ENCODE data around the gene ZSWIM5. TPM values are rescaled to one million over a fixed set of nuclear protein-coding genes. Genes with fewer than 3 reads are reported as not detected.
"Not testable (repeated sequence)": the region's sequence is repeated elsewhere in the genome, so short reads cannot be mapped to it uniquely, and the experiment has no call there.

ZSWIM5 gene
- total RNA-seq, 4 donors from 2014 or later, result 2.1 to 3.7 (median 2.5) TPM

GRCh38 chr1:45136984-45137383 lies 69.4 kb downstream of the ZSWIM5 start:
- Histone ChIP-seq H3K27ac (no peak overlapping the region), H3K27me3 (no peaks in the 10 kb centered on the region), H3K9me3 (no peaks in the 10 kb centered on the region), H3K4me3 (no peak overlapping the region), H3K4me1 (no peaks in the 10 kb centered on the region), H3K36me3 (no peaks in the 10 kb centered on the region)
- no peak for DNase-seq (ENCODE audit: low spot score in 2 of 2)
- WGBS, 2 donors, result 93 to 94% methylated on average over 2 of the region's 2 CpGs
- TF ChIP-seq POLR2A (IDR thresholded peaks at IDR 0.05), result no peak
- no peak for TF ChIP-seq EP300 (IDR thresholded peaks at IDR 0.05)
- TF ChIP-seq CTCF (IDR thresholded peaks at IDR 0.05), result no peak

- TF ChIP-seq CTCF (IDR thresholded peaks at IDR 0.05), result no peak
- no peak for TF ChIP-seq EP300 (IDR thresholded peaks at IDR 0.05)
- H3K27ac ChIP-seq, result no peak overlapping the region
- H3K4me1 ChIP-seq, result no peaks in the 10 kb centered on the region
- no peaks in the 10 kb centered on the region for H3K36me3 ChIP-seq
- 65 to 85% methylated on average over 1 of the region's 1 CpG for WGBS, 2 donors
- no peak overlapping the region for H3K4me3 ChIP-seq
- no peaks in the 10 kb centered on the region for H3K27me3 ChIP-seq
- H3K9me3 ChIP-seq, result no peaks in the 10 kb centered on the region
- no peak for DNase-seq (ENCODE audit: low spot score in 2 of 2)
These were observed 71.1 kb downstream of the ZSWIM5 start for GRCh38 chr1:45135316-45135715.

- Histone ChIP-seq H3K36me3 (no peaks in the 10 kb centered on the region), H3K27ac (no peak overlapping the region), H3K27me3 (no peaks in the 10 kb centered on the region), H3K4me3 (no peak overlapping the region), H3K4me1 (no peaks in the 10 kb centered on the region), H3K9me3 (no peaks in the 10 kb centered on the region)
- TF ChIP-seq POLR2A (IDR thresholded peaks at IDR 0.05), result no peak
- TF ChIP-seq CTCF (IDR thresholded peaks at IDR 0.05), result no peak
- TF ChIP-seq EP300 (IDR thresholded peaks at IDR 0.05), result no peak
- no peak for DNase-seq (ENCODE audit: low spot score in 2 of 2)
- 54 to 62% methylated on average over 2 of the region's 2 CpGs for WGBS, 2 donors
These were observed 71.9 kb downstream of the ZSWIM5 start for GRCh38 chr1:45134461-45134873.

- not testable (repeated sequence) for H3K27me3 ChIP-seq; H3K4me1 ChIP-seq; H3K27ac ChIP-seq; H3K4me3 ChIP-seq; H3K36me3 ChIP-seq; H3K9me3 ChIP-seq; DNase-seq (ENCODE audit: low spot score in 2 of 2)
- WGBS, 2 donors, result 89 to 92% methylated on average over 2 of the region's 2 CpGs
These were observed 73.7 kb downstream of the ZSWIM5 start for GRCh38 chr1:45132719-45133118.

GRCh38 chr1:45123358-45123757 lies 83.0 kb downstream of the ZSWIM5 start:
- WGBS, 2 donors, result 82 to 87% methylated on average over 2 of the region's 2 CpGs
- H3K4me3 ChIP-seq, result no peak overlapping the region
- H3K27ac ChIP-seq, result no peak overlapping the region
- H3K36me3 ChIP-seq, result no peaks in the 10 kb centered on the region
- H3K4me1 ChIP-seq, result no peaks in the 10 kb centered on the region
- TF ChIP-seq POLR2A (IDR thresholded peaks at IDR 0.05) (no peak), EP300 (IDR thresholded peaks at IDR 0.05) (no peak), CTCF (IDR thresholded peaks at IDR 0.05) (no peak)
- H3K27me3 ChIP-seq, result no peaks in the 10 kb centered on the region
- peaks cover 0 to 2% (median 0%) of the 10 kb centered on the region in 4 donors for H3K9me3 ChIP-seq
- DNase-seq (ENCODE audit: low spot score in 2 of 2), result no peak

GRCh38 chr1:45122724-45123123 lies 83.7 kb downstream of the ZSWIM5 start:
- no peaks in the 10 kb centered on the region for H3K4me1 ChIP-seq
- 73 to 91% methylated on average over 1 of the region's 1 CpG for WGBS, 2 donors
- no peak for TF ChIP-seq CTCF (IDR thresholded peaks at IDR 0.05)
- no peak for TF ChIP-seq POLR2A (IDR thresholded peaks at IDR 0.05)

More at GRCh38 chr1:45122724-45123123, 83.7 kb downstream of the ZSWIM5 start:
- Histone ChIP-seq H3K27ac (no peak overlapping the region), H3K36me3 (no peaks in the 10 kb centered on the region), H3K9me3 (no peaks in the 10 kb centered on the region), H3K4me3 (no peak overlapping the region), H3K27me3 (no peaks in the 10 kb centered on the region)
- no peak for DNase-seq (ENCODE audit: low spot score in 2 of 2)

All from tibial nerve (tissue), 4 donors.